GM10266 (cell line): Measurements from ENCODE around the gene CCDC40.

ENCODE experiments used
- DNase-seq: peaks from one replicate; pipeline ENCODE4 v3.0.0; 2012; ENCODE audit errors: extremely low spot score
- TF ChIP-seq, protein P1 (sequence below): IDR thresholded peaks from 2 replicates; pipeline ENCODE4 v1.5.1; 2012; ENCODE audit warnings: mild to moderate bottlenecking, low read depth; ENCODE audit not compliant: control insufficient read depth, insufficient read depth; ENCODE audit errors: missing control alignments

Gene CCDC40

DNA sequence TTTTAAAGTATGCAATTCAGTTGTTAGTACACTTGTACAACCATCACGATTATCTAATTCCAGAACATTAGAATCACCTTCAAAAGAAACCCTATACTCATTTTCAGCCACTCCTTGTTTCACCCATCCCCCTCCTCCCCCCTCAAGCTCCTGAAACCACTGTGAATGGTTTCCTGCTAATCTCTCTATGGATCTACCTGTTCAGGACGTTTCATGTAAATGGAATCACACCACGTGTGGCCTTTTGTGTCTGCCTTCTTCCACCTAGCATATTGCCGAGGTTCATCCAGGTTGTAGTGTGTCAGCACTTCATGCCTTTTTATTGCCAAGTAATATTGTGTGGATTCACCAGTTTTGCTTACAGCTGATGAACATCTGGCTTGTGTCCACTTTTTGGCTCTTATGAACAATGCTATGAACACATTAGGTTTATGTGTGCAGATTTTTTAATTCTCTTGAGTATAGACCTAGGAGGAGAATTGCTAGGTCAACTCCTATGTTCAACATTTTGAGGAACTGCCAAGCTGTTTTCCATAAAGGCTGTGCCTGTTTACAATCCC lies 92.6 kb downstream of the CCDC40 start:
- TF ChIP-seq, protein P1, sequence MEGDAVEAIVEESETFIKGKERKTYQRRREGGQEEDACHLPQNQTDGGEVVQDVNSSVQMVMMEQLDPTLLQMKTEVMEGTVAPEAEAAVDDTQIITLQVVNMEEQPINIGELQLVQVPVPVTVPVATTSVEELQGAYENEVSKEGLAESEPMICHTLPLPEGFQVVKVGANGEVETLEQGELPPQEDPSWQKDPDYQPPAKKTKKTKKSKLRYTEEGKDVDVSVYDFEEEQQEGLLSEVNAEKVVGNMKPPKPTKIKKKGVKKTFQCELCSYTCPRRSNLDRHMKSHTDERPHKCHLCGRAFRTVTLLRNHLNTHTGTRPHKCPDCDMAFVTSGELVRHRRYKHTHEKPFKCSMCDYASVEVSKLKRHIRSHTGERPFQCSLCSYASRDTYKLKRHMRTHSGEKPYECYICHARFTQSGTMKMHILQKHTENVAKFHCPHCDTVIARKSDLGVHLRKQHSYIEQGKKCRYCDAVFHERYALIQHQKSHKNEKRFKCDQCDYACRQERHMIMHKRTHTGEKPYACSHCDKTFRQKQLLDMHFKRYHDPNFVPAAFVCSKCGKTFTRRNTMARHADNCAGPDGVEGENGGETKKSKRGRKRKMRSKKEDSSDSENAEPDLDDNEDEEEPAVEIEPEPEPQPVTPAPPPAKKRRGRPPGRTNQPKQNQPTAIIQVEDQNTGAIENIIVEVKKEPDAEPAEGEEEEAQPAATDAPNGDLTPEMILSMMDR = no peak
- no peak for DNase-seq

DNA sequence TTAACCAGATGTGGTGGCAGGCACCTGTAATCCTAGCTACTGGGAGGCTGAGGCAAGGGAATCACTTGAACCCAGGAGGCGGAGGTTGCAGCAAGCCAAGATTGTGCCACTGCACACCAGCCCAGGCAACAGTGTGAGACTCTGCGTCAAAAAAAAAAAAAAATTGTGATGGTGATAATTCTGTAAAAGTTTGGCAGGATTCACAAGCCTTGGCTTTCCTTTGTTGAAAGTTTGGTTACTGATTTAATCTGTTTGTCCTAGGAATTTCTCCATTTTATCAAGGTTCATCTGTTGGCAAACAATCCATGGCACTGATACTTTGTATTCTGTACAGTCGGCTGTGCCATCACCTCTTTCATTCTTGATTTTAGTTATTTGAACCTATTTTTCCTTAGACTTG lies 94.5 kb downstream of the CCDC40 start:
- DNase-seq = no peak
- TF ChIP-seq, protein P1 = no peak

DNA sequence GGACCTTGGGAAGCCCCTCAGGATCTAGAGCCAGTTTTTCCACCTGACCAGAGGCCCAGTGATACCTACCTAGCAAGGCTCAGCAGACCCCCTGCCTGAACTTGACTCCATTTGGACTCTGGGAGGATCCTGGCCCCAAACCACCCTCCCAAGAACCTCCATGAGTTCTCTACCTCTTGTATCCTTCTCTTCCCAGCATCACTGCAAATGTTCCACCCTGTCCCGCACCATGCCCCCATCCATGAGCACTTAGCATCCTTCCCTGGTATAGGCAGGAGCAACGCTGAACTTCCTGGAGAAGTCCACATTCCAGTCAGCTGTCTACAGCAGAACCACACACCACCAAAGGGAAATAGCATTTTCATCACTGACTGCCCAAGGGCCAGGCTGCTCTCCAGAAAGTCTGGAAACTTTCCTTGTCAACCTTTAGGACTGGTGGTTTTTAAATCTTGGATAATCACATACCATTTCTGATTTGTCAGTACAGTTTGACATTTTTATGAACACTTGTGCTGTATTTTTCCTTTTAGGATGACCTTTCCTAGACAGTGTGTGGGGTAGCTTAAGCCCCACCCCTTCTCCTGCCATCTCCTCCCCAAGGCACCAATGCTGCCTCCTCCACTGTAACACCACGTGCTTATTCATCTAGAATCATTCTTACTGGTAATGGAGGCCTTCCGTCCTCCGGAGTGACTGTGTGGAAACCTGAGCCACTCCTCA lies 96.6 kb downstream of the CCDC40 start:
- TF ChIP-seq, protein P1 = no peak
- no peak for DNase-seq

DNA sequence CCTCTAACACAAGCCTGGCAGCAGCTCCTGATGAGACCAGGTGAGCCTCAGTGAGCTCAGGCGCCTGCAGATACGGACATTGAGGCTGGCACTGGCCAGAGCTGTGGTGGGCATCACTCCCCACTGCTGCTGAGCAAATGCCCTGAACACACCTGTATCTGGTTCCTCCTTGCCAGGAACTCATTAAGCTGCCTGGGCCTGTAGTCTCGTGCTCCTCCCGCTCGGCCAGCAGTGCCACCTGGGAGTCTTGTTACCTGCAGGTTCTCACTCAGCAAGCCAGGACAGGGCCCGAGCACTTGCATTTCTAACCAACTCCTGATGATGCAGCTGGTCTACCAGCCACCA lies 97.2 kb downstream of the CCDC40 start:
- TF ChIP-seq, protein P1 = no peak
- DNase-seq = no peak

DNA sequence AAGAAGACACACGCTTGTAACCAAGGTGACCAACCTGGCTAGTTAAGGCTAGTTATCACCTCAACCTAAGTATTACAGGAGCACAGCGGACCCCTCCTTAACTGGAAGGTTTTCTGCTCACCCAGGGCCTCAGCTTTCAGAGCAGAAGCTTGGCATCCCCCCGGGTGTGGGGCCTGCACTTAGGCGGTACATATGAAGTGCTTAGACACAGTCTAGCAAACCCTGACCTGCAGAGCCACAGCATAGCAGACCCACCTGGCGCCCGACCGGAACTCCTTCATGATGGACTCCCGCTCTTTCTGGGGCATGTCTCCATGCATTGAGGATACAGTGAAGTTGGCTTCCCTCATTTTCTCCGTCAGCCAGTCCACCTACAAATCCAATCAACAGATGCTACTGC lies 100.7 kb downstream of the CCDC40 start:
- no peak for DNase-seq
- TF ChIP-seq, protein P1 = no peak

DNA sequence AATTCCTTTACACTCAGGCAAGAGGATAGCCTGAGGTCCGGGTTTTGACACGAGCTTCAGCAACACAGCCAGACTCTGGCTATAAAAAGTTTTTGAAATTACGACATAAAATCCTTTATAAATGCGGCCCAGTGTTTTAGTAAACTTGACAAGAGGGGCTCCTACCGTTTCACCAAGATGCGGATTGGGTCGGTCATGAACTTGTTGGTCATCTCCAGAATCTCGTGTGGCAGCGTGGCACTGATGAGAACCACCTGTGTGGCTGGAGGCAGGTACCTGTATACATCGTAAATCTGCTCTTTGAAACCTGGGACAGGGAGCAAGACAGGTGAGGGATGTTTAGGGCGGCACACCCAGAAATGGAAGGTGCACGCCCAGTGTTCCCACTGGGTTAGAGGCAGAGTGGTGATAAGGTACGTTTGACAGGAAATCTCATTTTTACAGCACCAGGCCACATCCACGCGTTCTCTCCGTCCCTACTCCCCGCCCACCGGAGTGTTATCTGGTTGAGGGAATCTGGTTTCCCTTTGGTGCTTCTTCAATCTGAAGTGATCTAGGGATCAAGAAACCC lies 102.5 kb downstream of the CCDC40 start:
- TF ChIP-seq, protein P1 = no peak
- no peak for DNase-seq
